Fibroblast of skin of scalp (primary cell): ENCODE measurements around the gene JAKMIP1.

Source experiments
- DNase-seq: peaks from one replicate; pipeline ENCODE4 v3.0.0-alpha.2; 2013

JAKMIP1 gene

DNA sequence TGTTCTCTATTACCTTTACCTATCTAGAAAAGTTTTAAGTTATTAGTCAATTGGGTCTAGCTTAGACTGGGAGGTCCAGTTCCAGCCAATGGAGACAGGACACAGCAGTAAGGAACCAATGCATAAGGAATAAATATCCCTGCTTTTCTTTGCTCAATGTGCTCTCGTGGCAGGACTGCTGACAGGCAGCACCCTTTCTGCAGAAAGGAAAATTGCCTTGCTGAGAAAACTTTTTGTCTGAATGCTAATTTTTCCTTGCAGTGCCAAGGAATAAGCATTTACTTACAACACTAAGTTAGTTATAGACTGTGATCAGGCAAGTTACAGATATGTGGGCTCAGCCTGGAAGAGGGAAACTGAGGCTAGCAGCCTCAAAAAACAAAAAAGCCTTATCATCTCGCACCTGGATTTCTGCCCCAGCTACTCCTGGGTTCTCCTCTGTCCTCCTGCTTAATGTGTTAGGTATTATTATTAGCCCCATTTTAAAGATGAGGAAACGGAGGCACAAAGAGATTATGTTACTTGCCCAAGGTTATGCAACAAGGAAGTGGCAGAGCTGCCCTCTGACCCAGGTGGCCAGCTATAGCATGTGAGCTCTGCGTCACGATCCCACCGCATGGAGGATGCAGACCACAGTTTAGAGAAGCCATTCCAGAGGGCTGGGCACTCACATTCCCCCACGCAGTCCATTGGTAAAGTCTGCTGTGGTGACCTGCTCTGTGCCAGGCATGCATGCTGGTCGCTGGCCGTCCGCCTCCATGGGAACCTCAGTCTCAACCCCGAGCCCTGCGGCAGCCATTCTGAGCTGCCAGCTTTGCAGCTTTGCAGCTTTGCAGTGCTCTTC is 141.6 kb downstream of the JAKMIP1 start:
- no peak for DNase-seq

DNA sequence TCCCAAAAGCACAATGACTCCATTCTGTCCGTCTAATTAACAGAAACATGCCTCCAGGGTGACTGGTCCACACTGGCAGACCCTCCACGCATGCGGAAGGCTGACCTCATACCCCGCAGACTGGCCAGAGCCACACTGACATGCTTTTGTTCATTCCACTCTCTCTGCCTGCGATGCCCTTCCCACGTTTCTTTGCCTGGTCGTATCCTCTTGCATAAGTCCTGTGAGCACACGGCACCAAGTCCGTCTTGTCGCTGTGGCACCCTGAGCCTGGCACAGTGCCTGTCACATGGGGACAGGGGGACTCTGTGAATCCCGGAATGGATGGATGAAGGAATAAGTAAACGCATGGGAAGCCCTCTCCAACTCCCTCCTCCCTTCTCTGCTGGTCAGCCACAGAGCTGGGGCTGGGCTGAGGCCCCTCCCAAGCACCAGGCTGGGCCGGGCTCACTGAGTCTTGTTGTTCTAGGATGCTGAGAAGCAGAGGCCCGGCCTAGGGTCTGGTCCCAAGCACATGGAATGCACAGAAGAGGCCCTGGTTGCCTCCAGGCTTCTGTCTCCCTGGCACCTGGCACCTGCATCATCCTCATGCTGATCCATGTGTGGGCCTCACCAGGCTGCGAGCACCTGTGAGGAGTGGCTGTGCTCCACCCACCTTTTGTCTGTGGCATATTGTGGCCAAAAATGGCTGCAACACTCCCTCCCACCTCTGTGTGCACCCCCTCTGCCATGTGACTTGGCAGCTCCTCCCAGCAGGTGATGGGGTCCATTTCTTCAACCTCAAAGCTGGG is 143.2 kb downstream of the JAKMIP1 start:
- no peak for DNase-seq

DNA sequence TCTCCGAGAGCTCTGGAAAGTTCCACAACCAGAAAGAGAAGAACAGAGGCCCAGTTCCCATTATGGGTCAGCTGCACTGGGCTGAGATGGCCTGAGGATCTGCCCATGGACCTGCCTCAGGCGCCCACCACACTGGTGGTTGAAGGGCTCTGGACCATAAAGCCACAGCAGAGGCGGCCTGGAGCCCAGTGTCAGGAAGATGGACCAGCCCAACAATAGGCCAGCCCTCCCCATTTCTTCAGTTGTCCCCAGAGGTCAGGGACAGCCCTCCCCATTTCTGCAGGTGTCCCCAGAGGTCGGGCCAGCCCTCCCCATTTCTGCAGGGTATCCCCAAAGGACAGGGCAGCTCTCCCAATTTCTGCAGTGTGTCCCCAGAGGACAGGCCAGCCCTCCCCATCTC is 144.9 kb downstream of the JAKMIP1 start:
- no peak for DNase-seq

GRCh38 chr4:6055030-6055429 is 145.3 kb downstream of the JAKMIP1 start:
- no peak for DNase-seq

GRCh38 chr4:6054162-6054922 is 146.0 kb downstream of the JAKMIP1 start:
- DNase-seq = no peak

DNA sequence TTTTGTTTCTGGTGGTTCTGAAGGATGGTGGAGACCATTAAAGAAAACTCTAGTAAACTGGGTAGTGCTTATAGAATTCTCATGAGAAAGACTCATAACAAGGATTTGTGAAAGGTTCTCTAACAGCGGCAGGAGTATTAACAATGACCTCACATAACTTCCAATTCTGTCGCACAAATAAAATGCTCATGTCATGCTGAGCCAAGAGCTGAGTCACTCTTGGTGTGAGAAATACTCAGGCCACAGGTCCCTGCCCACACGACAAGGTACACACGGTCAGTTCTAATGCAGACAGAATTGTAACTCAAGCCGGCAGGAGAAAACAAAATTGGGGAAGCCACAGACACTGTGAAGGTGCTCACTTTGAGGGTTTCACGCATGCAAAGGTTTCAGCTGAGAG is 147.7 kb downstream of the JAKMIP1 start:
- DNase-seq = no peak

DNA sequence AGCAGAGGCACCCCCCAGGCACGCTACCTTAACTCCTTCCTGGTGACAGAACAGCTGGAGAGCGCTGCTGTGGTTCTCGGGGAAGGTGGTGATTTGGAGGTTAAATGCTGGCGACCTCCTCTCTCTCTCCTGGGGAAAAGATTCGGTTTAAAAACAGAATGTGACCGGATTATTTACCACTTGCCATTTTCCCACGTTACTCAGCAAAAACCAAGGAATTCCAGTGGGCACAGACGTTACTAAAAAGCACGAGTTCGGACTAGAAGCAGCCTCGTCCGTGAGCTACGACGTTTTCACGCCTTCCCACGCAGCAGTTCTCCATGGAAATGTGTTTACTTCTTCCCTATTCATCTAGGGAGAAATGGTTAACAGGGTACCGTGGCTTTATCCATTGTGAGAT is 149.8 kb downstream of the JAKMIP1 start:
- no peak for DNase-seq

DNA sequence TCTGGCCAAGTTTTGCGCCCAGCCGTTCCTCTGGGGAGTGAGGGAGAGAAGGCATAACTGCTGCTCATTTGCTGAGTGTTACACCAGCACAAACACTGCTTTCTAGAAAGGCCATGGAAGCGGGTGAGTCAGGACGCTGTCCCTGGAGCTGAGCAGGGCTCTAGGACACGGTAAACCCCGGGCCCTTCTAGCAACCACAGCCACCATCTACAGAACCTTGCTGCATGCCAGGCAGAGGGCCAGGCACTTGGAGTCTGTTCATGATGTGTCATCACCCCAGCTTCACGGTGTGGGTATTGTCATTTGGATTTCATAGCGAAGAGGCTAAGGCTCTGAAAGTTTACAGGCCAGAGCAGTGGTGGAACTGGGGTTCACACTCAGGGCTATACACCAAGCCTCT is 150.4 kb downstream of the JAKMIP1 start:
- no peak for DNase-seq

DNA sequence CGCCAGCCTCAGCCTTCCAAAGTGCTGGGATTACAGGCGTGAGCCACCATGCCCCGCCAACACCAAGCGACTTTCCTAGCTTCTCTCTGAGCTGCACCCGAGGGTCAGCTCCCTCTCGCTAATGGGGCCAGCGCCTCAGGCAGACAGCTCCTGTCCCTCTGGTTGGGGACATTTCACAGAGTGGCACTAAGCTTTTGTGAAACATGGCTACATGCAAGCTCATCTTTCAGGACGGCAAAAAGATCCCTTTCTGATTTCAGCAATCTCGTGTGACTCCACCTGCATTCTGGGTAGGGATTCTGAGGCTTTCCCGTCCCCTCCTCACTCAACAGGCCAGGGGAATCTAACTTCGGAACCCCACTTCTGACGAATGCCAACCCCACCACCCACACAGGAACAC is 151.1 kb downstream of the JAKMIP1 start:
- DNase-seq = no peak

DNA sequence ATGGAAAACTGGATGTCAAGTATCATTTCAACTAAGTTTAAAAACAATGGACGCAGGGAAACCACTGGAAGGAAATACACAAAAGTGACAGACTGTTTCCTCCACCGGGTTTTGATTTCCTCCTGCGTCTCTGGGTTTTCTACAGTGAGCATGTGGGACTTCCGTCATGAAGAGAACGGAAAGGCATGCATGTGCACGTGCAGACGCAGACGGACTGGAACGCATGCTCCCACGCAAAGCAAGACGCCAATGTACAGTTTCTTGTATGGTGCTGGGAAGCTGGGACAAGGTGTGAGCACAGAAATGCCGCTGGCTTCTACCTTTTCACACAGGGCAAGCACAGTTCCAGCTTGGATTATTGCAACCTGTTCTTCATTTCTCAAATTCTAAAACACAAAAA is 151.8 kb downstream of the JAKMIP1 start:
- no peak for DNase-seq

GRCh38 chr4:6047130-6047673 is 153.1 kb downstream of the JAKMIP1 start:
- no peak for DNase-seq

GRCh38 chr4:6046526-6047129 is 153.7 kb downstream of the JAKMIP1 start:
- no peak for DNase-seq

- no peak for DNase-seq
These were observed 155.5 kb downstream of the JAKMIP1 start for GRCh38 chr4:6044805-6045204.

DNA sequence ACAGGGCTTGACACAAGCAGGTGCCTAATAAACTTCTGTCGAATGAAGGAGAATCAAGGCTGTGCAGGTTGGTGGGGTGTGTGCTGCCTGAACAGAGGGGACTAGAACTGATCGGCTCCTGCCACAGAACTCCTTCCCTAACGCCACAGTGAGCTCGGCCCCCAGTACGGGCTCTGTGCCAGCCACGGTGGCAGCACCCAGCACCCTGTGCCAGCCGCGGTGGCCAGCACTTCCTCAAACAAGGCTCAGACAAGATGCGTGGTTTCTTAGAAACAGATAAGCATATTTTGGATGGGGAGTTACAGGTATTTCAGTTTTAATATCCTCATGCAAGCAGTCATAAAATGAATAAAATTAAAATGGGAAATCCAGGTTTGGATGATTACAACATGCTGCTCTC is 156.1 kb downstream of the JAKMIP1 start:
- no peak for DNase-seq

- DNase-seq = no peak
These were observed 156.5 kb downstream of the JAKMIP1 start for GRCh38 chr4:6043843-6044242.

DNA sequence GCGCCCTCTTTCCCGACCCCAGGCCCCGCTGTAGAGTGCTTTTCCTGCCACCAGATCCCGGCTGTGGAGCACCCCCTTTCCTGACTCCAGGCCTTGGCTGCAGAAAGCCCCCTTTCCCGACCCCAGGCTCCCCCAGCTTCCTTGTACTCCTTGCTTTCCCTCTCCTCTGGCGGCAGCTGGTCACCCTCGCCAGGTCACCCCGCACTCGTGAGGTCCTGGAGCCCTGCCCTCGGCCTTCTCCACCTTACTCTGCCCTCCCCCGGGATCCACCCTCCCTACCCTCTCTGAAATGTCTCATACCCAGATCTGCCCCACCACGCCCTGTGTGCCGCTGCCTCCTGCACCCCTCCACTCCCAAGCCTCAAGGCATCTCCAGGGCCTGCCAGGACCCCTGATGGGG is 157.2 kb downstream of the JAKMIP1 start:
- no peak for DNase-seq

DNA sequence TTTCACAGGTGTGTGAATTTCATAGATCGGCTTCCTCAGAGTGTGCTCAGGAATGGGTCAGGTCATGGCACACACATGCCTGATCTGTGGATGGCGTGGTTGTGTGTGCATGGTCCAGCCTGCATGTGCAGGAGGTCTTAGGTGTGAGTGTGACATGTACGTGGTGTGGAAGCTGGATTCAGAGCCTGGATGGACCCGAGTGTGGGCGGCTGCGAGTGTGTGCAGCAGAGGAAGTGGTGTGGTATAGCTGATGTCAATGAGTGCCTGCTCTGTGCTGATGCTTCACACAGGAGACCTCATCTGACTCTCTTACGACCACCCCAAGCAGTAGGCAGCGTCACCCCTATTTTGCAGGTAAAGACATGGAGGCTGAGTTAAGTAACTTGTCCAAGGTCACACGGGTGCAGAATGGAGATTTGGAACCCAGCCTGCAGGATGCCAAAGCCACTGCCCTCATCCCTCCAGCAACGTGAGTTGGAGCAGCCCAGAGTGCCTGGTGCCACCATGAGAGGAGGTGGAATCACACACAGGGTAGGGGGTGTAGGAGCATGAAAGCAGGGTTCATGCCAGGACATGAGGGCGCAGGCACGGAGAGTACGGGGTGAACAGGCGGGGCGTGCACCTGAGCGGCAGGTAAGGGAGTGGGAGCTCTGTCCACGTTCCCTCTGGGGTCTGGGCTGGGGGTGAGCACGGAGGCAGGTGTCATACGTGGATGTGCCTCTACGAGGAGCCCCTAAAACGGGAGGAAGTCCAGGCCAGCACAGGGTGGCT is 157.9 kb downstream of the JAKMIP1 start:
- no peak for DNase-seq

GRCh38 chr4:6041800-6042199 is 158.5 kb downstream of the JAKMIP1 start:
- no peak for DNase-seq

- no peak for DNase-seq
These were observed 161.6 kb downstream of the JAKMIP1 start for GRCh38 chr4:6038711-6039110.

- DNase-seq = no peak
These were observed 164.6 kb downstream of the JAKMIP1 start for GRCh38 chr4:6035786-6036185.

- no peak for DNase-seq
These were observed 167.0 kb downstream of the JAKMIP1 start for GRCh38 chr4:6033381-6033780.
